Activated T-cell treated with anti-CD3 and anti-CD28 coated beads, Interleukin-2, amount 50 U/mL, for 24 hours (primary cell): ENCODE measurements around the gene USP49.
A peak's percentile ranks its signal among the peaks of the same experiment; 100 is the strongest.
"Not testable (repeated sequence)": the region's sequence is repeated elsewhere in the genome, so short reads cannot be mapped to it uniquely, and the experiment has no call there.

ENCODE experiments used
- DNase-seq: peaks from one replicate; pipeline ENCODE4 v3.0.0-alpha.2; 2020
- H3K27ac Mint-ChIP-seq: 2 replicates; pipeline ENCODE4 v1.8.0; 2020; ENCODE audit warnings: mild to moderate bottlenecking, mixed read lengths
- H3K27me3 Mint-ChIP-seq: 2 replicates; pipeline ENCODE4 v1.8.0; 2020; ENCODE audit warnings: mixed read lengths
- H3K36me3 Mint-ChIP-seq: 2 replicates; pipeline ENCODE4 v1.8.0; 2020; ENCODE audit warnings: low read depth, mixed read lengths
- H3K4me1 Mint-ChIP-seq: 2 replicates; pipeline ENCODE4 v1.8.0; 2020; ENCODE audit warnings: low read depth, mixed read lengths
- H3K4me3 Mint-ChIP-seq: 2 replicates; pipeline ENCODE4 v1.8.0; 2020; ENCODE audit warnings: mild to moderate bottlenecking, moderate library complexity, mixed read lengths
- H3K9me3 Mint-ChIP-seq: 2 replicates; pipeline ENCODE4 v1.8.0; 2020; ENCODE audit warnings: mixed read lengths

USP49 gene

DNA sequence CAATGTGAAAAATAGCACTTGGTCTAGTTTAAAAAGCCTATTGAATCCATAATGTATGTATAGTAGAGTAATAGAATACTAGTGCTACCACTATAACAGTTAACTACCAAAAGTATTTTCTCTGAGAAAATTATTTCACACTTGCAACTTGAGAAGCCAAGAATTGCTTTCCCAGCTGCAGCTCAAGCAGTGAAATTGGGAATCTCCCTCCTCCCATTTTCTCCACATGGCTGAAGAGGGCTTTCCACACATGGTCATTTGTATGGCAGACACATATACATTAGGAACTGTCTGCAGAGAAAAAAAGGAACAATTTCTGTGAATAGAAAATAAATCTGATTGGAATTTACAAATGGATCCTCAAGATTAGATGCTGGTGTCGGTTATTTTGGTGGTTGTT is 73.2 kb downstream of the USP49 start:
- Mint-ChIP-seq H3K4me3 (no peak overlapping the region), H3K4me1 (no peaks in the 10 kb centered on the region), H3K9me3 (no peaks in the 10 kb centered on the region), H3K27me3 (no peaks in the 10 kb centered on the region), H3K36me3 (no peaks in the 10 kb centered on the region), H3K27ac (no peak overlapping the region)
- DNase-seq, result no peak

GRCh38 chr6:41821266-41821665 is 73.9 kb downstream of the USP49 start:
- no peak overlapping the region for H3K27ac Mint-ChIP-seq
- no peaks in the 10 kb centered on the region for H3K36me3 Mint-ChIP-seq
- H3K4me3 Mint-ChIP-seq, result no peak overlapping the region
- H3K4me1 Mint-ChIP-seq, result no peaks in the 10 kb centered on the region
- no peaks in the 10 kb centered on the region for H3K27me3 Mint-ChIP-seq
- no peak for DNase-seq
- H3K9me3 Mint-ChIP-seq, result no peaks in the 10 kb centered on the region

DNA sequence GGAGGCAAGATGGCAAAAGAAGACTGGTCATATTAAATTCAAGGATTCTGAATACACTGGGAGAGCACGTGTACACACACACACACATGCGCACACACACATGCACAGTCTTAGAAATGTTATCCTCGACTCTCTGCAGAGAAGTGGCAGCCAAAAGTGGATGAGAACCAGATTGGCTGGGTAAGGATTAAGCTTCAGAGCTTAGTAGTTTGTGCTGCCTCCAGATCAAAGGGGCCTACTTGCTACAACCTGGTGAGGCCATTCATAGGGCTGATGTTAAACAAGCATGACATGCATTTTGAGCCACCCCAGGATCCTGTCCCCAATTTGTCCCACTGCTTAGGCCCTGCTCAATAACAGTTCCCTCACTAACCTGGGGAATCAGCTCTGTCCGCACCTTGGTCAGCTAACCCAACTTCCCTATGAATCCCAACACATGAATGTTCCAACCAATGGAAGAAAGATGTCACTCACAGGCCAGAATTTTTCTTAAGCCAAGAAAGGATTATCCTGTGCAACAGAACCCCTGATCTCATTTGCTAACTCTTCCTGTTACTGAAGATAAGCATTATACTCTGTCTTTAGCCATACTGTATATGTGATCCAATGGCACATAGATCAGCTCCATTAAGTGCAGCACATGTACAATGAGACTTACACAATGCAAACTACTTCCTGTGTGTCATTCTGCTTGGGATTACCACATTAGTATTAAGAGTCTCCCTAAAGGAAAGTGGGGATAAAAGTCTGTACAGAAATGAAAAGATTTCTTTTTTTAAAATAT is 76.7 kb downstream of the USP49 start:
- no peak for DNase-seq
- H3K27ac Mint-ChIP-seq, result no peak overlapping the region
- no peaks in the 10 kb centered on the region for H3K9me3 Mint-ChIP-seq
- no peak overlapping the region for H3K4me3 Mint-ChIP-seq
- H3K4me1 Mint-ChIP-seq, result no peaks in the 10 kb centered on the region
- H3K27me3 Mint-ChIP-seq, result no peaks in the 10 kb centered on the region
- H3K36me3 Mint-ChIP-seq, result no peaks in the 10 kb centered on the region

DNA sequence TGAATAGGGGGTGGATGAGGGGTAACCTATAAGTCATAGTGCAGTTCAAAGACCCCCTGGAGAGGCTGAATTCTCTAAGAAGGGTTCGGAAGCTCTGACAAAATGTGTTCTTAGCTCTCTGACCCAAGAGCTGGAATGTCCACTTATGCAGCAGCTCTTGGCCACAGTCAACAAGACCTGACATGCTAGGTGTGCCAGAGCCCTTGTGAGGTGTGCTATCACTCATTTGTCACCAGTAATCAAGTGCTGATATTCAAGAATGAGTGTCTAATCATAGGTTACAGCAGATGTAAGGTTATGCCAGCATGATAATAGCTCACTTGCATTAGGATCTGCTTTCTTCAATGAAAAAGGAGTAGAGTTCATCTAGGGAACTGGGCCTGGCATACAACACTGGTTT is 79.6 kb downstream of the USP49 start:
- Mint-ChIP-seq H3K27ac (no peak overlapping the region), H3K4me1 (no peaks in the 10 kb centered on the region), H3K36me3 (no peaks in the 10 kb centered on the region), H3K27me3 (no peaks in the 10 kb centered on the region), H3K4me3 (no peak overlapping the region), H3K9me3 (no peaks in the 10 kb centered on the region)
- DNase-seq, result no peak

- Mint-ChIP-seq H3K27me3 (no peaks in the 10 kb centered on the region), H3K27ac (no peak overlapping the region), H3K4me1 (no peaks in the 10 kb centered on the region), H3K9me3 (no peaks in the 10 kb centered on the region), H3K4me3 (no peak overlapping the region), H3K36me3 (no peaks in the 10 kb centered on the region)
- DNase-seq, result no peak
Measured at GRCh38 chr6:41814629-41815028, 80.5 kb downstream of the USP49 start.

GRCh38 chr6:41813956-41814355 is 81.2 kb downstream of the USP49 start:
- no peaks in the 10 kb centered on the region for H3K4me1 Mint-ChIP-seq
- DNase-seq, result no peak
- H3K27ac Mint-ChIP-seq, result no peak overlapping the region
- H3K4me3 Mint-ChIP-seq, result no peak overlapping the region
- no peaks in the 10 kb centered on the region for H3K27me3 Mint-ChIP-seq
- no peaks in the 10 kb centered on the region for H3K9me3 Mint-ChIP-seq
- H3K36me3 Mint-ChIP-seq, result no peaks in the 10 kb centered on the region

GRCh38 chr6:41813469-41813868 is 81.7 kb downstream of the USP49 start:
- Mint-ChIP-seq H3K4me3 (no peak overlapping the region), H3K9me3 (no peaks in the 10 kb centered on the region), H3K4me1 (no peaks in the 10 kb centered on the region), H3K27me3 (no peaks in the 10 kb centered on the region), H3K36me3 (no peaks in the 10 kb centered on the region), H3K27ac (no peak overlapping the region)
- DNase-seq, result no peak

DNA sequence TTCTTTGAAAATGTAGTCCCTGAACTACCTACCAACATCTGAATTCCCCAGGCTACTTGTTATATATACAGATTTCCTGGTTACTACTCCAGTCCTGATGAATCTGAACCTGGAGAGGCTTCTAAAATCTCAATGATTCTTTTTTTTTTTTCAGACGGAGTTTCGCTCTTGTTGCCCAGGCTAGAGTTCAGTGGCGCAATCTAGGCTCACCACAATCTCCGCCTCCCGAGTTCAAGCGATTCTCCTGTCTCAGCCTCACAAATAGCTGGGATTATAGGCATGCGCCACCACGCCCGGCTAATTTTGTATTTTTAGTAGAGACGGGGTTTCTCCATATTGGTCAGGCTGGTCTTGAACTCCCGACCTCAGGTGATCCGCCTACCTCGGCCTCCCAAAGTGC is 83.2 kb downstream of the USP49 start:
- H3K27me3 Mint-ChIP-seq, H3K36me3 Mint-ChIP-seq: not testable (repeated sequence)

GRCh38 chr6:41811095-41811494 is 84.1 kb downstream of the USP49 start:
- Mint-ChIP-seq H3K27ac (no peak overlapping the region), H3K27me3 (no peaks in the 10 kb centered on the region), H3K4me3 (no peak overlapping the region), H3K4me1 (no peaks in the 10 kb centered on the region), H3K36me3 (peaks cover 5% of the 10 kb centered on the region), H3K9me3 (no peaks in the 10 kb centered on the region)
- DNase-seq, result no peak

More for the DNA sequence above, 83.2 kb downstream of the USP49 start:
- H3K4me3 Mint-ChIP-seq, DNase-seq, H3K9me3 Mint-ChIP-seq, H3K4me1 Mint-ChIP-seq, H3K27ac Mint-ChIP-seq: not testable (repeated sequence)

DNA sequence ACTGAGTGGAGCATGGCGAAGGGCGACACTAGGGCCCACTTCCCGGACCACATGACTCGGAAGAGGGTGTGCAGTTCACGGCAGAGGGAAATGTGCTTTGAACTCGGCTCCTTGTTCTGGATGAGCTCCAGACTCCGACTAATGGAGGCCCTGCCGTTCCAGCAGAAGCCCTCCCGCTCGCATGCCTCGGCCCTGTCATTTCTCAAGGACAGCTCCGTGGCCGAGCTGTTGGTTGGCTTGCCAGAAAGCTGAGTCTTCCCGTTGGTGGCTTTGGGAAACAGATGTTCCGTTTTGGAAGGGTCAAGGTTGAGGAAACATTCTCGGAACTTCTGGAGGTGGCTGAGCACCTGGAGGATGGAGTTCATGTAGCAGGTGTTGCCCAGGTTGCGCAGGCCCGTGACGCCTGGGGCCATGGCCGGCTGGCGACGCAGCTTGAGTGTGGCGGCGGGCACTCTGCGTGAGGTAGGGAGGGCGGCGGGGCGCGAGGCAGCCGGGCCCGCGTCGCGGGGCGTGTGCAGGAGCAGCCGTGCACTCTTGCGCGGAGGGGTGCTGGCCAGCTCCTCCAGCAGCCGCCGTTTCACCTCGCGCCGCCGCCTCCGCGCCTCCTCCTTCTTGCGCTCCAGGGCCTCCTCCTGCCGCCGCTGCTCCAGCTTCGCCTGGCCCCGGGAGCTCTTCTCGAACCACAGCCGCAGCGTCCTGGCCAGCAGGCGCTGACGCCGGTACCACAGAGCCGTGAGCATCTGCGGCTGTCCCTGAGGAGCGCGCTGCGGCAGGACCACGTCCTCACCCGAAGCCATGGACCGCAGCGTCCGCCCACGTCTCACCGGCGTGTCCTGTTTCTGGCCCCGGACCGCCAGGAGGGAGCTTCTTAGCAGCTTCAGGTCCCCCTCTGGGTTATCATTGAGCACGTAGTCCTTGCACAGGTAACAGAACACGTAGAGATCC is 89.1 kb downstream of the USP49 start:
- no peak for DNase-seq
- no peak overlapping the region for H3K4me3 Mint-ChIP-seq
- H3K36me3 Mint-ChIP-seq, result peaks cover 15% of the 10 kb centered on the region
- H3K27ac Mint-ChIP-seq, result no peak overlapping the region
- no peaks in the 10 kb centered on the region for H3K4me1 Mint-ChIP-seq
- no peaks in the 10 kb centered on the region for H3K27me3 Mint-ChIP-seq
- no peaks in the 10 kb centered on the region for H3K9me3 Mint-ChIP-seq

DNA sequence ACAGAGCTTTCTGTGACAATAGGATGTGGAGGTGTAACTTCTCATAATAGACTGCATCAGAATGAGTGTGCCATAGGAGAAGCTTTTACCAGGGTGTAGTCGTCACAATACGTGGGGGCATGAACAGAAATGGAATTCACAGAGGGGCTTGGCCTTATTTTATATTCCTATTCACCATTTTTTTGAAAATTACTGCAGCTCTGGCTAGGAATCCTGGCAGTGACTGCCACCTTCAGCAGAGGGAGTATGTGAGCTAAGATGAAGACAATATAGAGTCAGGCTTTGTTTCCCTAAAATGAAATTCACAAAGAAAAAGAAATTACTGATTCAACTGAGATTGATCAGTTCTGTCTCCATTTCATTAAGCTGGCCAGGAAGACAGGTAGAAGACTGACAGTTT is 93.8 kb downstream of the USP49 start:
- H3K27me3 Mint-ChIP-seq, result no peaks in the 10 kb centered on the region
- H3K36me3 Mint-ChIP-seq, result peaks cover 39% of the 10 kb centered on the region
- H3K9me3 Mint-ChIP-seq, result no peaks in the 10 kb centered on the region
- peaks cover 3% of the 10 kb centered on the region for H3K4me1 Mint-ChIP-seq
- H3K4me3 Mint-ChIP-seq, result no peak overlapping the region
- DNase-seq, result no peak
- H3K27ac Mint-ChIP-seq, result no peak overlapping the region

- Mint-ChIP-seq H3K27ac (no peak overlapping the region), H3K9me3 (no peaks in the 10 kb centered on the region), H3K36me3 (peaks cover 45% of the 10 kb centered on the region), H3K27me3 (no peaks in the 10 kb centered on the region), H3K4me3 (no peak overlapping the region), H3K4me1 (peaks cover 4% of the 10 kb centered on the region)
- DNase-seq, result no peak
Measured at GRCh38 chr6:41799559-41799911, 95.6 kb downstream of the USP49 start.

- H3K4me3 Mint-ChIP-seq, result no peak overlapping the region
- no peak for DNase-seq
- peaks cover 48% of the 10 kb centered on the region for H3K36me3 Mint-ChIP-seq
- H3K4me1 Mint-ChIP-seq, result peaks cover 7% of the 10 kb centered on the region
- no peaks in the 10 kb centered on the region for H3K9me3 Mint-ChIP-seq
- no peak overlapping the region for H3K27ac Mint-ChIP-seq
- H3K27me3 Mint-ChIP-seq, result no peaks in the 10 kb centered on the region
Measured at GRCh38 chr6:41798901-41799558, 96.1 kb downstream of the USP49 start.

DNA sequence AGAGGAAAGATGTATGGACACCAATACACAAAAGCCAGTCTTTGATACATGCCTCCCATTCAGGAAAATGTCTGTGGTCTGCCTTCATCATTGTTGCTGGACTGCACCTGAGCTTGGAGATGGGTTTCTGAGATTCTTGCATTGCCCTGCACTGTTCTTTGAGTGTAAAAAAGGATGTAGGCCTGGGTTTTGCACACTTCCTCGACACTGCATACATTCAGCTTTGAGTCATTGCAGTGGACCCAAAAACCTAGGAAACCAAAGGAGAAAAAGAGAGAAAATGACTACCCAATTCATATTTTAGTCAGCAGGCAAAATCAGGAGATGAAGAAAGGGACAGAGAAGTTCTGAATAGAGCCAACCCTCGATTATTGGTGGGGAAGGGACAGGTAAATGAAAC is 98.7 kb downstream of the USP49 start:
- peaks cover 69% of the 10 kb centered on the region for H3K36me3 Mint-ChIP-seq

GRCh38 chr6:41791984-41792383 is 103.2 kb downstream of the USP49 start:
- Mint-ChIP-seq H3K27ac (peak overlapping the region; percentile 65), H3K27me3 (no peaks in the 10 kb centered on the region), H3K4me1 (peaks cover 31% of the 10 kb centered on the region), H3K4me3 (no peak overlapping the region), H3K36me3 (peaks cover 84% of the 10 kb centered on the region), H3K9me3 (no peaks in the 10 kb centered on the region)
- no peak for DNase-seq

More for the DNA sequence above, 98.7 kb downstream of the USP49 start:
- Mint-ChIP-seq H3K27ac (peak overlapping the region; percentile 23), H3K9me3 (no peaks in the 10 kb centered on the region), H3K4me3 (no peak overlapping the region), H3K4me1 (peaks cover 11% of the 10 kb centered on the region), H3K27me3 (no peaks in the 10 kb centered on the region)
- no peak for DNase-seq
